ENCODE results near the gene NUP93.
"Not testable (repeated sequence)": the region's sequence is repeated elsewhere in the genome, so short reads cannot be mapped to it uniquely, and the experiment has no call there.

NUP93 gene

DNA sequence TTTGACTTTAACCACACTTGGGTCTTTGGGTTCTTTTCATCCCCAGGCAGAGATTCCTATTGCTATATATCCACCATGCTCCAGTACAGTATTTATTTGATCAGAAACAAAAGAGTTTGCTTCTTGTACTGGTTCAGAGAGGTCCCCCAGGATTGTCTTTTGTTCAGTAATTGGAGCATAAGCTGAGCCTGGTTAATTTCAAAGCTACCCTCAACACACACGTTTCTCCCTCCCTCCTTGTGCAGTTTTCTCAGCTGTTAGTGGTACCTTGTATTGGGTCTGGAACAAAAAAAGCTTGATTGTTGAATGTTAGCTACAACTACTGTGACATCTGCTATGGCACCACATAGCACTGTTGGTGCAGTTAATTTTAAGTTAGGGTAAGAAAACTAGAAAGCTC, 50.0 kb downstream of the NUP93 start:
- DNase-seq (ENCODE audit: low spot score), result no peak

DNA sequence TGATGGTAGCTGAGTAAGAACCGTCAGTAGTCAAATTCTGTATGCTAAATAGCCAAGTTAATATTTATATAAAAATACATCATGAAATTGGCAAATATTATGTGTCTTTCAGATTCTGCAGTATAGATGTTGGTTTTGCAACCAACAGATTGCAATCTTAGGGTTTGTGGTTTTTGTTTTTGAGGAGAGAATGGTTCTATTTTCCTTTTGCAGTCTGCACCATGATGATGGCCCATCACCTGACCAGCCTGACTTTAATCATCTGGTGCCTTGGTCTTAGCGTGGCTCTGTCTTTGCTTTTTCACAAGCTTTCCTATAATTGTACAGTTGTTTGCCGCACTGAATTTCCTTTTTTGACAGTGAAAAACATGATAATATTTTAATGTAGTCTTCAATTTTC, 50.7 kb downstream of the NUP93 start:
- no peak for DNase-seq (ENCODE audit: low spot score)

DNA sequence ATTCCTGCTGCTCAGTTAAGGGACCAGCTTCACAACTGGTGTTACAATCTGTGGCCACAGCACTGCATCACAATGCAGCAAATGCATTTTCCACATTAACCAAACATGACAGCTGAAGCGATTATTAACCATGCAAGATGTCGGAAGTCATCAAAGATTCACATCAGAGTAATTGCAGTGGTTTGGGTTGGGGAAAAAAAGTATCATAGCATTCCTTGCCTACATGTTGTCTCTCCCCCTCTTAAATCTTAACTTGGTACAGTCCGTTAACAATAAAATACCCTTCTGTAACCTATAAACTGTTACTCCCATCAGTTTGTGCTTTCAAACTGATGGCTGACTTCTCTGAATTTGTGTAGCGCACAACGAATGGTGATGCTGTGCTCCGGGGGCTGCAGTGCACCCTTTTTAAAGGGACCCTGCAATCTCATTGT, 51.6 kb downstream of the NUP93 start:
- DNase-seq (ENCODE audit: low spot score), result no peak

DNA sequence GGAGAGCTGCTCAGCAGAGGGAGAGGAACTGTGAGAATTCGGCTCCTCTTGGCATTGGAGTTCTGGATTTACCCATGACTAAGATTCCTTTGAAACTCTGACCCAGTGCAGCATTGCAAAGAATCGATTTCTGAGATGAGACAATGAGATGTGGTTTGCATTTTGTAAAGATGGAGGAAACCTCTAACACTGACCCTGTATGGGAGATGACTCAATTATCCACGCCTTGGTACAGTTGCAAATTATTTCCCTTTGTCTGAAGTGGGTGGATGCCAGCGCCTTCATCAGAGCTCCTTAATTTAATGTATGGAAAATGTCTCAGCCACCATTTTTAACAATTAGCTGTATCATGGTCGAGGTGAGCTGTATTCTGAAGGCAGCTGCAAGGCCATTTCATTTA, 53.4 kb downstream of the NUP93 start:
- no peak for DNase-seq (ENCODE audit: low spot score)

DNA sequence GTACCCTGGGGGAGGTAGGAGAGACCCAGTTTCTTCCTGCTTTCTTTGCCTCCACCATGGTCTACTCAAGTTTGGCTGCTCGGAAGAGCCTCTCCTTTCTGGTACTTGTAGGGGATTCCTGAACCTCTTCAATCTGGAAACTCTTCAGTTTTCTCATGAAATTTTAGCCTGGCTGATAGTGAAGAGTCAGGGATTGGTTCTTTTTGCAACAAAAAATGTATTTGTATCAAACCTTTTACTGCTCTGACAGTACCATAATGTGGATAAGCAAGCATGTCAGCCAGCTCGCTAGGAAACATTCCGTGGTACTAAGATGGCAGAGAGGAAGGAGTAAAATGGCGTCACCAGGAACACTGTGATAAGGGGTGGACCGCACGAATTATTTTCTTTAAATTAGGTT, 55.4 kb downstream of the NUP93 start:
- no peak for DNase-seq (ENCODE audit: low spot score)

DNA sequence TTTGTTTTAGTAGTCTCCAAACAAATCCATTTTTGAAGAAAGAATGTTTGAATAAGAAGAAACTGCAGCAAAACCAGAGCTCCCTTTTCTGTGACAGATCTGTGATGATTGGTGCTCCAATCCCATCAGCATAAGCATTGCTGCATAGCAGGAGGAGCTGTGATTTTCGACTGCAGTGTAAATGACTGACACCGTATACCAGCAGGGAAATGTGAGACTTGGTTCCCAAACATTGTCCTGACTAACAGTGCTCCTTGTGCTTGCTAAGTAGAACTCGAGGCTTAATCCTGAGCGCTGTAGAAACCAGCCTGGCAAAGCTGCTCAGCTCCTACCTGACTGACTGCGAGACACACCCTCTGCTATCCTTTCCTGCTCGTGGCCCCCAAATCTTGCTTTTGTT, 57.2 kb downstream of the NUP93 start:
- DNase-seq (ENCODE audit: low spot score), result no peak

DNA sequence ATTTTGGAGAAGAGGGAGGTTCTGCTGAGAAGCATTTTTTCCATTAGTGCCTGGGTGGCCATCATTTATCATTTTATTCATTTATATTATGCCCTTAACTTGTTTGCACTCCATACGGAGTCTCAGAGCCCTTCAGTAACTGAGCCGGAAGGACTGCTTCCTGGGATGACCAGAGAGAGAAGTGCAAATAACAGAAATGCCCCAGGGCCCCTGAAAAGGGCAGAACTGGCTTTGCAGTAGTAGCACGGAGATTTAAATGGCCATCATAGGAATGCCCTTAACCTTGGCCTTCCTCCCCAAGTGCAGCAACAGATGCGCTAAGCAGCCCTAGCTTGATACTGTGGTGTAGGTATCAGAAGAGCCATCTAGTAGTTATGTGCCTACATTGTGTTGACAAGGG, 58.5 kb downstream of the NUP93 start:
- DNase-seq (ENCODE audit: low spot score), result no peak

DNA sequence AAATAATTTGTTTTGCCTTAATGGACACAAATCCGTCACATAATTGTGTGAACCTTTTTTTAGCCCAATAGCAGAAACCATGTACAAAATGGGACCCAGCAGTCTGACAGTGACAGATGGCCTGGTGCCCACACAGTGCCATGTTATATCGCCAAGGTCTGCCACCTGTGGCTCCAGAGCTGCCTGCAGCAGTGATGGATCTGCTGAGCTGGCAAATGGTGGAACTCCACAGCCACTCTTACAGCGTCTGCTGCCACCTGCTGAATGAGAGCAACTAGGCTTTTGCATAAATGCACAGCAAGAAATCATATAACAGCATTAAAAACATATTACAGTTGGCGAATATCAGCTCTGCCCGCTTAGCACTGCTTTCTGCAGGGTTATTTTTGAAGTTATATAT, 59.4 kb downstream of the NUP93 start:
- peak; percentile 16 for DNase-seq (ENCODE audit: low spot score)

DNA sequence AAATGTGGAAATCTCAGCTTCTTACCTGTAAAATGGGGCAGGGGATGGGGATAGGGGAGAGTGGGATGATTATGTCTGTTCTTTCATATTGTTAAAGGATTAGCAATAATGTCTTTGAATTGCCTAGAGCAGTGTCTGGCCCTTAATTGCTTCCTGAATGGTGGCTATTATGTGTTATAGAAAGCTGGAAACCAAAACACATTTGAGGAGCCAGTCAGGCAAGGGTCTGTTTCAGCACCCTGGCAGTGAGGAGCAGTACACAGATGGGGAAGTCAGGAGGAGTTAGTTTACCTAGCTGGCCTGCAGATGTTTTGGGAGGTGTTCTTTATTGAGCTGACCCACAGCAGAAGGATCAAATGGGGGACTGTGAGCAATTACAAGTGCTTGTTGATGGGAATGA, 63.0 kb downstream of the NUP93 start:
- no peak for DNase-seq (ENCODE audit: low spot score)

DNA sequence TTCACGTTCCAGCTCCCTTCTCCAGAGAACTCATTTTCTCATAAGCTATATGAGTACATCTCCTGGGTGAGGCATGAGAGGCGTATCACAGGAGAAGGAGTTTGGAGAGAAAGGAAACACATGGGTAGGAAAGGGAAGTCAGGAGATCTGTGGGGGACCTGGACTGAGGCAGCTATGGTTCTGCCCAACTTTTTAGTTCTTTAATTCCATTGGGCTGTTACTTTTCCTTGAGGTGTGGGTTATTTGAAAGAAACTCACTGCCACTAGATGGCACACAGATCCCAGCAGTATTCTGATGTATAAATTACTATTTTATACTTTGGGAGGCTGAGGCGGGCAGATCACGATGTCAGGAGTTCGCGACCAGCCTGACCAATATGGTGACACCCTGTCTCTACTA, 63.6 kb downstream of the NUP93 start:
- no peak for DNase-seq (ENCODE audit: low spot score)

DNA sequence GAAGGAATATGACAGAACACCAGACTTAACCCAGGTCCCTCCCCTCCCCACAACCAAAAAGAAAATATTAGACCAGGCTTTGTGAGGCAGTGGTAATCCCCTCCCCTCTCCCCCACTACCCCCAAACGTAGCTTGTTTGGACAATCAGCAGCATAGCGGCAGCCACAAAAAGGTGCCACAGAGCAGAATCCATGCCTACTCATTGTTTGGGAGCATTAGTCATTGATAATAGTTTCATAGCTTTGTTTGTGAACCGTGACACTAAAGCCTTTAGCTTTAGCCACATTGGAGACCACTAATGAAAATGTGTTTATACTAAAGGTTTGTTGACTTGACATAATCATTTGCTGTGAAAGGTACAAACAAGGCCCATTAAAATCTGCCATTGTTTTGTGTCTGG, 65.1 kb downstream of the NUP93 start:
- DNase-seq (ENCODE audit: low spot score), result no peak

DNA sequence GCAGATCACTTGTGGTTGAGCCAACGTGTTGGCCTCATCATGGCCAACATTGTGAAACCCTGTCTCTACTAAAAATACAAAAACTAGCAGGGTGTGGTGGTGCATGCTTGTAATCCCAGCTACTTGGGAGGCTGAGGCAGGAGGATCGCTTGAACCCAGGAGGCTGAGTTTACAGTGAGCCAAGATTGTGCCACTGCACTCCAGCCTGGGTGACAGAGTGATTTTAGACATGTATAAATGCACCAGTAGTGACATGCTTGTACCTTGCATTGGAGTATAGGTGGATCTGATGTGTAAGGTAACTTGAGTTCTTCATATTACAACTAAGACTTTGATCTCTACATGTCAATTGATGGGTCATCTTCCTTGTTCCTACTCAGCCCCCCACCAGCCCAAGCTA, 67.1 kb downstream of the NUP93 start:
- not testable (repeated sequence) for DNase-seq (ENCODE audit: low spot score)

DNA sequence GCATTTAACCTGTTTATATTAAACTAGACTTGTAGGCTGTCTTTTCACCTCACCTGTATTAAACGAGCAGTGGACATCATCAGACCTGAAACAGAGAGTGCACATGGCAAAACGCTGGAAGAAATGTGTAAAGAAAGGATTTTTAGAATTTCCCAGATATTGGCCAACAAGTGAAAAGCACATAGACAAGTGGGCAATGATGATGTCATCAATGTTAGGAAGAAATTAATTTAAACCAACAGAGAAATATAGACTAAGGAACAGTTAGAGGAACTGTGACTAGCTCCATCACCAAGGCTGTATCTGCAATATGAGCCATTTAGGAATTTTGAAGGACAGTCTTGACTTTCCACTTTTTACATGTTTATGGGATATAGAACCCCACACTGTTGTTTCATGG, 67.9 kb downstream of the NUP93 start:
- DNase-seq (ENCODE audit: low spot score), result no peak

DNA sequence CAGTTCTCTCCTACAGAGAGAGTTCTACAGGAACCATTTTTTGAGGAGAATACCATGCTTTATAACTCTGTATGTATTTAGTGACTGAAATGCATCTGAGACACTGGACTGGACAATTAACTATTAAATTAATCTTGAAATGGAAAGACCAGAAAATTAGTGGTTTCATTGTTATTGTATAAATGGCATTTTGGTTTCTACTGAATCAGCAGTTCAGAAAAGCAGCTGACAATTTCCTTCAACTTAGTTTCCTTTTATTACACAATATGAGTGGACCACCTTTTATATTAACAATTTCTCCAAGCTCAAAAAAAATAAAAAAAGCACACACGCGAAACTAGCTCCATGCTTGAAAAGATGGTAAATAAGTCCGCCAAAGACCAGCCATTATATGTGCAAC, 69.0 kb downstream of the NUP93 start:
- DNase-seq (ENCODE audit: low spot score), result no peak

DNA sequence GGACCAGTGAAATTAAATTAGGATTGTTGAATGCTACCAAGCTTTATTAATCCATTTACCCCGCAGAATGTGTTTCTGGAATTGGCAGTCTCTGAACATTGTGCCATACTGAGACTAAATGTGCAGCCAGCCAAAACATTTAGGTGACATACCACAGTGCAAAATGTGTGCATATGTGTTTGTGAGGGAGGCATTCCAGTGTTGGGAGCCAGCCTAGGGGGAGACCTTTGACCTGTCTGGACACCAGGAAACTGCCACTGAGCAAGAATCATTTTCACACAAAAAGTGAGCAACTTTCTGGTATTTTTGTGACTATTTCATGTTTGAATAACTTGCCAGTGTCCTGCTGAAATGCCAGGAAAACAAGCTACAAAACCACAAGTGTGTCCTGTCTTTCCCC, 70.4 kb downstream of the NUP93 start:
- no peak for DNase-seq (ENCODE audit: low spot score)

DNA sequence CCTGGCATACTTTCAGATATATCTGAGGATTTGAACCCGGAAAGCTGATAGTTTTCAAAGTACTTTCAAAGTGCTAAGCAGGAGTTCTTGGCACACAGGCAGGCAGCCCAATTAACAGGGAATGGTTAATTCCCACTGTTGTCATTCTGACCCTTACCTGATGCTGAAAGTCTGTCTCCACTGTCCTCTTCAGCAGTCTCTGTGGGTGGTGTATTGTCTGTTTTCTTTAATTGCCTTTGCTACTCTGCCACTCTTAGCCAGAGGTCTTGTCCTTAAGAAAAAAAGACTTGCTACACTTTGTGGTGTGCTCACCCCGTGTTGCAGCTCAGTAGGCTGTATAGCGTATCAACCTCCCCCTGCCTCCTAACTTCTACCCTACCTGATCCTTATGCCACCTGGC, 71.8 kb downstream of the NUP93 start:
- DNase-seq (ENCODE audit: low spot score), result no peak

DNA sequence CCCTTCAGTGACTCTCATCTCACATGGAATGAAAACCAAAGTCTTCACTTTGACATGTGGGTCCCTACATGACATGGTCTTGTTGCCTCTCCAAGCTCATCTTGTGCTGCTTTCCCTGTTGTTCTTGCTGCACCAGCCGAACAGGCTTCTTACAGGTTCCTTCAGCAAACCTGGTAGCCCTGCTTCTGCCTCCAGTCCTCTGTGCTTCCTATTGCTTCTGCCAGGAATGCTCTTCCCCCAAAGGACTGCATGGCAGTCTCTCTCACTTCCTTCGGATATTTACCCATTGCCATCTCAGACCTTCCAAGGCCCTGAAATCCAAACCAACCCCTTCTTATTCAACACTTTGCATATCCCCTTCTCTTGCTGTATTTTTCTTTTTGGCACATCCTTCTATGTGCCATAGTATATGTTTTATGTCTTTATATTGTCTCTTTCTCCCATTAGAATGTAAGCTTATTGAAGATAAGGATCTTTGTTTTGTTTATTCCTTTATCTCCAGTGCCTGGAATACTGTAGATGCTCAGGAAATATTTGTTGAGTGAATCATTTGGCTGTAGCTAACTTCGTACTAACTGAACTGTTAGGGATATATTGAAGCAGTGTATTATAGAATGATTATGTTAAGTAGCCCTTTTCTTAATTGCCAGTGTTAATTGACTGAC, 77.2 kb downstream of the NUP93 start:
- DNase-seq (ENCODE audit: low spot score), result no peak

DNA sequence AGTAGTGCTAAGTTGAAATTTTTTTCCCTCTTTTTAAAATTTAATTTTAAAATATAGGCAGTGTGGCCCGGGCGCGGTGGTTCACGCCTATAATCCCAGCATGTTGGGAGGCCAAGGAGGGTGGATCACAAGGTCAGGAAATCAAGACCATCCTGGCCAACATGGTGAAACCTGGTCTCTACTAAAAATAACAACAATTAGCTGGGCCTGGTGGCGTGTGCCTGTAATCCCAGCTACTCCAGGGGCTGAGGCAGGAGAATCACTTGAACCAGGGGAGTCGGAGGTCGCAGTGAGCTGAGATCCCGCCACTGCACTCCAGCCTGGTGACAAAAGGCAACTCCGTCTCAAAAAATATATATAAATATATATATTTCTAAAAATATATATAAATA, 77.7 kb downstream of the NUP93 start:
- not testable (repeated sequence) for DNase-seq (ENCODE audit: low spot score)

DNA sequence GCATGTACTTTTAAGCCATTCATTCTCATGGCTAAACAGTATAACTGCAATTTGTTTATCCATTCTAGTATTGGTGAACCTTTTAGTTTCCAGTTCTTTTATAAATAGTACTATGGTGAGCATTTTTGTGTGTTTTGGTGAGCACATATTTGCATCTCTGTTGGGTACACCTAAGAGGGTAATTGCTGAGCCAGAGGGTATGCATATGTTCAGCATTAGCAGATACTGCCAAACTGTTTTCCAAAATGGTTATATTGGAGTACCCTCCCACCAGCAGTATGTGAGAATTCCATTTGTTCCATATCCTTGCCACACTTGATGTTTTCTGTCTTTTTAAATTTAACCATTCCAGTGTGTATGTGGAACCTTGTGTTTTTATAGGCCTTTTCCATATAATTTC, 81.0 kb downstream of the NUP93 start:
- DNase-seq (ENCODE audit: low spot score), result no peak

DNA sequence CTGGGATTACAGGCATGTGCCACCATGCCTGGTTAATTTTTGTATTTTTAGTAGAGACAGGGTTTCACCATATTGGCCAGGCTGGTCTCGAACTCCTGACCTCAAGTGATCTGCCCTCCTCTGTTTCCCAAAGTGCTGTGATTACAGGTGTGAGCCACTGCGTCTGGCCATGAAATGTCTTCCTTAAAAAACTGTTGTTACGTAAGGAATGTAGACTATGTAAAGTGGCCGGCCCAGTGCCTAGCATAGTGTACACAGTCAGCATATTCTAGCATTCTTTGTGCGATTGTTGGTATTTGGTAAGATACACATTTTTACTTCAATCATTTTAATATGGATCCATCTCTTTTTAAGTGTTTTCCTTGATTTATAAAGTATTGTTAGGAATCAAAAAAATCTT, 81.7 kb downstream of the NUP93 start:
- not testable (repeated sequence) for DNase-seq (ENCODE audit: low spot score)

DNA sequence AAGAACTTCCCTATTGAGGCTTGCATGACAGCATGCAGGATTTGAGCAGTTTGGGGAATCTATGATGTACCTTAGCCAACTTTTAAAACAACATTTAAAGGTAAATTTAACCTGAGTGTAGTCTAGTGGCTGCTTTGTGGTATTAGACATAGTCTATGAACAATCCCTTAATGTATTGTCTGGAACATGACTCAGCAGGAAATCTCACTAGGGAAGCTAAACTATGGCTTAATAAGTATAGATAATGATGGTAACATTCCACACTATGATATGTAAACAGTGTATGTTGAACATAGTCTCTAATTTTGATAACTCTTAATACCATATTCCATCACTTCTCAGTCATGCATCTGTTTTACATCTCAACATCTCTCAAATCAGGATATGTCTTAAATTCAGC, 83.0 kb downstream of the NUP93 start:
- DNase-seq (ENCODE audit: low spot score), result no peak

DNA sequence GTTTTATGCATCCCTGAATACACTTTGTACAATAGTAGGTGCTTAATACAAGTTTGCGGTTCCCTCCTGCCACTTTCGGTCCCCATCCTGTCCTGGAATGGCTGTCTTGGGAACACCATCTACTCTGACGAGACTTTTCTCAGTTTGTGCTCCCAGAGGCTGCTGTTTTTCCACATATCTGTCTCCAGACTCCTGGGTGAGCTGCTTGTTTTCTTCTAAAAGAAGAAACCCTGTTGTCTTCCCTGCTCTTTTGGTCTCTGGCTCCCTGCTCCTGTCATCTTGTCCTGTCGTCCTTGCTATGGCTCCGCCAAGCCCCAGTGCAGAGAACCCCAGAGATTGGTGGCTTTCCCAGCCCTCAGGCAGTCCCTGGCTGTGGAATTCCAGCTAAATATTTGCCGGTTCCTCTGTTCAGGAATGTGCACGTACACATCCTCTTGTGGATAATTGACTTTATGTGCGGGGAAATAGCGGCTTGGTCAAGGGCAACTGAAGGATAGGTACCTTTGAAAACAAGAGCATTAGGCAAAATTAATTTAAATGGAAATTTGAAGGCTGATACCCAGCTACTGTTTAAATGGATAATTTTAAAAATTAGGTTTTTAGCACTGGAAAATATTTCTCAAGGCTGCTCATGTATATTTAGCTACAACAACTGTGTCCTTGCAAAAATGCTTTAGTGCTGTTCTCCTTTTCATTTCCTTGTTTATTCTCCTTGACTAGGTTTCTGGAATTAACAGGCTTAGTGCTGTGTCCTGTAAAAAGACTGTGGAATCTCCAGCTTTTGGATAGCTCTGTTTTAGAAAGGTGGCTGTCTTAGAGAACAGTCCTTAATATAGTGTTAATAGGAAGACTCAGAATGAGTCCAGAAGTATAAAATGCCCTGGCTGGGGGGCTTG, 84.9 kb downstream of the NUP93 start:
- DNase-seq (ENCODE audit: low spot score), result no peak

DNA sequence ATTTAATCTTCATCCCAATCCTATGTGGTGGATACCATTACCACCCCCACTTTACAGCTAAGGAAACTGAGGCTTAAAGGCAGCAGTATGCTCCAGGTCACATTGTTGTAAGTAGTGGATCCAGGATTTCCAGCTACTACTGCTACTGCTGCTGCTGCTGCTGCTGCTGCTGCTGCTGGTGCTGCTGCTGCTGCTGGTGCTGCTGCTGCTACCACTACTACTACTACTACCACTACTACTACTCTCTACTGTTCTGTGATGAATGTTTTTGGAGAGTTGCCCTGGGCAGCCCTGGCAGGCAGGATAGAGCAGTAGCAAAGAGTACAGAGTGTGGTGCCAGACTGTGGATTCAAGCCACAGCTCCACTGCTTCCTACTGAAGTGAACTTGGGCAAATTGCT, 85.8 kb downstream of the NUP93 start:
- DNase-seq (ENCODE audit: low spot score), result no peak

DNA sequence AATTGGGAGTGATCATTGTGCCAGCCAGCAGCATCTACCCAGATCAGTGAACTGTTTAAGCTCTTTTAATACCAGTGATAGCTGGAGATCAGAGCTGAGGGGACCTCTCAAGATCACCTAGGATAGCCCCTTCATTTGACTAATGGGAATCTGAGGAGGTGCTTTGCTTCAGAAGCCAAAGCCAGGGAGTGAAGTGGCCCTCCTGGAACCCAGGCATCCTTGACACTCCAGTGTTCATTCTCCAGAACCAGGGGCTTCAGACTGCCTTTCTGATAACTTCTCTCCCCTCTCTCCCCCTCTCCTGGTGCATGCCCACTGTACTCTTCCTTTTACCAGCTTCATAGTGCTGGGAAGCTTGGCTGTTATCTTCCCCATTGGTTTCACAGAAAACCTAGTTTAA, 87.1 kb downstream of the NUP93 start:
- no peak for DNase-seq (ENCODE audit: low spot score)

All from hematopoietic multipotent progenitor cell treated with erythropoietin and hydrocortisone succinate and interleukin-3 and kit ligand, for 15 days (in vitro differentiated cells).